Measurements from ENCODE around the gene ADAM29.

DNA sequence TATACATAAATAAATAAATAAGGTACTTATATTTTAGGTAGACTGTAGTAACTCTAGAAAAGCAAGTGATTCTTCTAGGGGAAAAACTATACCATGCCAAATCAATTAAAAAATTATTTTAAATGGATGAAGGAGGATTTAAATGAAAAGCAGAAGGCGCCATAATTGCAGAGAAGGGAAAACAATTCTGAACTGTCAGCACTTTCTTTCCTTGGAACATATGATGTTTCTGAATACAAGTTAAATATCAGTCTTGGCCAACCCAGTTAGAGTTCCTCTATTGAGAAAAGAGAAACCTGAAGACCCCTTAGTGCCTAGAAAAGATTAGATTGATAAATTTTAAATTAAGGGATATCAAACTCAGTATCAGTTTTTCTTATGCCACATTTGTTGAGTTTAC lies 75.8 kb downstream of the ADAM29 start:
- TF ChIP-seq CTCF (IDR thresholded peaks at IDR 0.05) (no peak), POLR2A (IDR thresholded peaks at IDR 0.05) (no peak)

All from testis (tissue), 2 donors.